ENCODE data around the gene HRH2. TPM values are rescaled to one million over a fixed set of nuclear protein-coding genes. Genes with fewer than 3 reads are reported as not detected.
"Not testable (repeated sequence)": the region's sequence is repeated elsewhere in the genome, so short reads cannot be mapped to it uniquely, and the experiment has no call there.

Gene HRH2
- total RNA-seq, 6 donors from 2014 or later: 3.8 to 16.8 (median 7.8) TPM

DNA sequence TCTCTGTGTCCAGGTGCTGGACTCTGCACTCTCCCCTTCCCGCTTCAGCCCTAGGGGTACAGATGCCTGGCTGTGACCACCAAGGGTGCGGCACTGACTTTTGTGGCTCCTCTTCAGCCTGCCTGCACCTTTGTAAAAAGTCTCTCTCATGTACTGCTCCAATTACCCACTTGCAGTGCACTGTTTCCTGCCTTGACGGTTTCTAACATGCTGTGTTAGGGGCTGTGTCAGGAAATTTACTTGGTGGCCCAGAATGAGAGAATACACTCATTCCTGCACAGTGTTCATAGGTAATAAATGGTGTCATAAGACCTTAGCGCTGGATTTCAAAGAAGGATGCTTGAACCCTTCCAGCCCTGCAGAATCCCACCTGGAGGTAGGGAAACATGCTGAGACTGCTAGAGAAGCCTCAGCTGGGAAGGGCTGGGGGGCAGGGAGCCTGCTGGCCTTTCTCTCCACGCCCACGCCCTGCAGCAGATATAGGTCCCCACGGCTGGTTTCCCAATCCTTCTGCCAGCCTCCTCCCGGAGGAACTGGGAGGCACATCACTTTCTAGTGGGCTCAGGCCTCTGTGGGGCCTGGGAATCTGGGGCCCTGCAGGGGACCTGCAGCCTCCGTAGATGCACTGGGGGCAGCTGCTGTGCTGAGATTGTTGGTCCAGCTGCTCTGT lies 17.6 kb upstream of the HRH2 start:
- no peaks in the 10 kb centered on the region for H3K27me3 ChIP-seq
- H3K4me3 ChIP-seq: no peak overlapping the region
- DNase-seq (no peak), ATAC-seq (ENCODE audit: low FRiP score in 2 of 2) (no peak)
- 57 to 69% methylated on average over 3 to 8 of the region's 9 CpGs for WGBS, 2 donors
- TF ChIP-seq EP300 (IDR thresholded peaks at IDR 0.05) (no peak), POLR2AphosphoS5 (IDR thresholded peaks at IDR 0.05) (no peak), POLR2A (IDR thresholded peaks at IDR 0.05) (no peak), CTCF (IDR thresholded peaks at IDR 0.05) (no peak)
- H3K27ac ChIP-seq: no peak overlapping the region
- peaks cover 0 to 4% (median 0%) of the 10 kb centered on the region in 4 donors for H3K4me1 ChIP-seq
- no peaks in the 10 kb centered on the region for H3K9me3 ChIP-seq
- H3K36me3 ChIP-seq: no peaks in the 10 kb centered on the region

DNA sequence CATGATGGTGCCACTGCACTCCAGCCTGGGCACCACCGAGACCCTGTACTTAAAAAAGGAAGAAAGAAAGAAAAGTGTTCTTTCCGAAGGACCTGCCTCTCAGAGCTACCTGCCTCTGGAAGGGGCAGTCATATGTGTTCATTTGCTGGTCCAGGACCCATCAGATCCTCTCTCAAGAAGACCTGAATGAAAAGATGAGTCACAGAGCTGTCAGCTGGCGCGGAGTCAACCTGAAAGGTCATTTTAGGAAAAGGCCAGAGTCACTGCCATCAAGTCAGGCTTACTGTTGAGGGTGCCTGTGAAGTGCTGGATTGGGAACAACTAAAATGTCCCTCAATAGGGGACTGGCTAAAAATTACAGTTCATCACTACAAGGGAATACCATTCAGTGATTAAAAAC lies 14.9 kb upstream of the HRH2 start:
- Histone ChIP-seq H3K4me3 (no peak overlapping the region), H3K4me1 (peaks cover 0 to 4% (median 0%) of the 10 kb centered on the region in 4 donors), H3K27ac (no peak overlapping the region), H3K27me3 (no peaks in the 10 kb centered on the region), H3K9me3 (no peaks in the 10 kb centered on the region), H3K36me3 (no peaks in the 10 kb centered on the region)
- no peak for DNase-seq
- no peak for ATAC-seq (ENCODE audit: low FRiP score in 2 of 2)
- TF ChIP-seq POLR2AphosphoS5 (IDR thresholded peaks at IDR 0.05): no peak
- no peak for TF ChIP-seq POLR2A (IDR thresholded peaks at IDR 0.05)
- TF ChIP-seq EP300 (IDR thresholded peaks at IDR 0.05): no peak
- no peak for TF ChIP-seq CTCF (IDR thresholded peaks at IDR 0.05)
- WGBS, 2 donors: 77 to 90% methylated on average over 4 of the region's 4 CpGs

- DNase-seq (no peak), ATAC-seq (ENCODE audit: low FRiP score in 2 of 2) (no peak)
- Histone ChIP-seq H3K9me3 (peaks cover 5 to 15% (median 13%) of the 10 kb centered on the region in 4 donors), H3K27ac (no peak overlapping the region), H3K4me3 (no peak overlapping the region), H3K27me3 (no peaks in the 10 kb centered on the region), H3K36me3 (no peaks in the 10 kb centered on the region), H3K4me1 (no peaks in the 10 kb centered on the region)
- TF ChIP-seq CTCF (IDR thresholded peaks at IDR 0.05): no peak
- TF ChIP-seq POLR2AphosphoS5 (IDR thresholded peaks at IDR 0.05): no peak
- TF ChIP-seq EP300 (IDR thresholded peaks at IDR 0.05): no peak
- TF ChIP-seq POLR2A (IDR thresholded peaks at IDR 0.05): no peak
- 83 to 89% methylated on average over 3 of the region's 3 CpGs for WGBS, 2 donors
Observed at GRCh38 chr5:175646251-175646650, 11.6 kb upstream of the HRH2 start.

GRCh38 chr5:175649967-175650366 lies 7.9 kb upstream of the HRH2 start:
- no peak overlapping the region for H3K27ac ChIP-seq
- H3K36me3 ChIP-seq: no peaks in the 10 kb centered on the region
- H3K9me3 ChIP-seq: peaks cover 5 to 15% (median 13%) of the 10 kb centered on the region in 4 donors
- ATAC-seq (ENCODE audit: low FRiP score in 2 of 2) (no peak), DNase-seq (no peak)
- no peaks in the 10 kb centered on the region for H3K27me3 ChIP-seq
- TF ChIP-seq CTCF (IDR thresholded peaks at IDR 0.05) (no peak), POLR2AphosphoS5 (IDR thresholded peaks at IDR 0.05) (no peak), POLR2A (IDR thresholded peaks at IDR 0.05) (no peak), EP300 (IDR thresholded peaks at IDR 0.05) (no peak)
- WGBS, 2 donors: 87 to 94% methylated on average over 1 of the region's 1 CpG
- H3K4me3 ChIP-seq: no peak overlapping the region
- H3K4me1 ChIP-seq: peaks cover 5 to 16% (median 12%) of the 10 kb centered on the region in 4 donors

DNA sequence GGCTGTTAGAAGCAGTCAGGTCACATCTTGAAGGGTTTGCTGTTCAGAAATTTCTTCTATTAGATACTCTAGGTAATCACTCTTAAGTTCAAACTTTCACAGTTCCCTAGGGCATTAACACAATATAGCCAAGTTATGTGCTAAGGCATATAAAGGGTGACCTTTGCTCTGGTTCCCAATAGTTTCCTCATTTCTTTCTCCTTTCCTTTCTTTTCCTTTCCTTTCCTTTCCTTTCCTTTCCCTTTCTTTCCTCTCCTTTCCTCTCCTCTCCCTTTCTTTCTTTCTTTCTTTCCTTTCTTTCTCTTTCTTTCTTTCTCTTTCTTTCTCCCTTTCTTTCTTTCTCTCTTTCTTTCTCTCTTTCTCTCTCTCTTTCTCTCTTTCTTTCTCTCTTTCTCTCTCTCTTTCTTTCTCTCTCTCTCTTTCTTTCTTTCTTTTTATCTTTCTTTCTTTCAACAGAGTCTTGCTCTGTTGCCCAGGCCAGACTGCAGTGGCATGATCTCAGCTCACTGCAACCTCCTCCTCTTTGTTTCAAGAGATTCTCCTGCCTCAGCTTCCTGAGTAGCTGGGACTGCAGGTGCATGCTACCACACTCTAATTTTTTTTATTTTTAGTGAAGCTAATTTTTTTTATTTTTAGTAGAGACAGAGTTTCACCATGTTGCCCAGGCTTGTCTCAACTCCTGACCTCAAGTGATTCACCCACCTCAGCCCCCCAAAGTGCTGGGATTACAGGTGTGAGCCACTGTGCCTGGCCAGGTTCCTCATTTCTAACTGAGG lies 7.3 kb upstream of the HRH2 start:
- H3K27ac ChIP-seq; H3K36me3 ChIP-seq; H3K4me3 ChIP-seq; H3K27me3 ChIP-seq; DNase-seq; ATAC-seq (ENCODE audit: low FRiP score in 2 of 2): not testable (repeated sequence)
- peaks cover 5 to 20% (median 14%) of the 10 kb centered on the region in 4 donors for H3K4me1 ChIP-seq
- H3K9me3 ChIP-seq: peaks cover 5 to 15% (median 13%) of the 10 kb centered on the region in 4 donors
